ES-I3 (cell line): ENCODE measurements around the gene LYPD6B.

Source experiments
- H3K36me3 ChIP-seq: 2 replicates; pipeline ENCODE4 v1.6.1; 2013; ENCODE audit warnings: mild to moderate bottlenecking, low read length, control low read depth, moderate library complexity; ENCODE audit not compliant: insufficient read depth
- H3K4me1 ChIP-seq: 2 replicates; pipeline ENCODE4 v1.6.1; 2013; ENCODE audit warnings: mild to moderate bottlenecking, control low read depth, low read length; ENCODE audit not compliant: insufficient read depth
- H3K9ac ChIP-seq: 2 replicates; pipeline ENCODE4 v1.6.1; 2013; ENCODE audit warnings: low read depth, mild to moderate bottlenecking, low read length, moderate library complexity
- H3K9me3 ChIP-seq: 2 replicates; pipeline ENCODE4 v1.6.1; 2013; ENCODE audit warnings: mild to moderate bottlenecking, low read length, moderate library complexity; ENCODE audit not compliant: control insufficient read depth, insufficient read depth

The LYPD6B gene, protein sequence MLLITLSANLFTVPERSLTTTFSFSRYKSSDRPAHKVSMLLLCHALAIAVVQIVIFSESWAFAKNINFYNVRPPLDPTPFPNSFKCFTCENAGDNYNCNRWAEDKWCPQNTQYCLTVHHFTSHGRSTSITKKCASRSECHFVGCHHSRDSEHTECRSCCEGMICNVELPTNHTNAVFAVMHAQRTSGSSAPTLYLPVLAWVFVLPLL

DNA sequence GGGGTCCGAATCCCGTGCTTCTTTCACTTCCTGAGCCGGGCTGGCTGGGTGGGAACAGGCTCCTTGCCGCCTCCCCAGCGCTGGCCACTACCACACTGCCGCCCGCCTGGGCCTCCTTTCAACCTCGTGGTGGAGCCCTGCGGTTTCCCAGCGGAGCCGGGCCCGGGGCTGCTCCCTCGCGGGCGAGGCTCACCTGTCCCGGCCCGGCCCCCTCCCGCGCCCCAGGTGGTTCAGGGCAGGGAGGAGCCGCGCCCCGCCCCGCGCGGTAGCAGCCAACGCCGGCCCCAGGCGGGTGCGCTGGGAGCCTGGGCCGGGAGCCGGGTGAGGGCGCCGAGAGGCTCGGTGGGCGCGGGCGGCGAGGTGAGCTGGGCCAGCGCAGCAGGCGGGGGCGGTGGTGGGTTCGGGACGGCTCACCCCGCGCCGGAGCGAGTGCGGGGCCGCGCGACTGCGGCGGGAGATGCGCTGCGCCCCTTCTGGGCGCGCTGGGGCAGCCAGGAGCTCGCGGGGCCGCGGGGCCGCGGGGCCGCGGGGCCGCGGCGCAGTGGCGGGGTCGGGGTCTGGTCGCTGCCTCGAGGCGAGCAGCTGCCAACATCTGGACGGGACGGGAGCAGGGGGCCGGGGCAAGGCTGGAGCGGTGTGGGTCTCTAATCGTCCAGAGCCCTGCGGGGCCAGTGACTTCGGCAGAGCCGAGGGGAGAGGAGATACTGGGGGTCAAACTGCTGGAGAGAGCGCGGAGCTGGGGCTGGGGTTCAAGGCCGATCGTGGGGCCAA is at the start of gene LYPD6B:
Gene LYPD6B (plus strand): TSS at position 258 of the 771 bp plus-strand sequence. CDS start 92,250 bp downstream, outside the sequence.
- no peaks in the 10 kb centered on the region for H3K36me3 ChIP-seq
- H3K9ac ChIP-seq: peak within 1 kb of the TSS; percentile 71
- H3K4me1 ChIP-seq: 0 out of 2 replicates have a peak, but pooled peaks cover 6% of the 10 kb centered on the region
- no peaks in the 10 kb centered on the region for H3K9me3 ChIP-seq

DNA sequence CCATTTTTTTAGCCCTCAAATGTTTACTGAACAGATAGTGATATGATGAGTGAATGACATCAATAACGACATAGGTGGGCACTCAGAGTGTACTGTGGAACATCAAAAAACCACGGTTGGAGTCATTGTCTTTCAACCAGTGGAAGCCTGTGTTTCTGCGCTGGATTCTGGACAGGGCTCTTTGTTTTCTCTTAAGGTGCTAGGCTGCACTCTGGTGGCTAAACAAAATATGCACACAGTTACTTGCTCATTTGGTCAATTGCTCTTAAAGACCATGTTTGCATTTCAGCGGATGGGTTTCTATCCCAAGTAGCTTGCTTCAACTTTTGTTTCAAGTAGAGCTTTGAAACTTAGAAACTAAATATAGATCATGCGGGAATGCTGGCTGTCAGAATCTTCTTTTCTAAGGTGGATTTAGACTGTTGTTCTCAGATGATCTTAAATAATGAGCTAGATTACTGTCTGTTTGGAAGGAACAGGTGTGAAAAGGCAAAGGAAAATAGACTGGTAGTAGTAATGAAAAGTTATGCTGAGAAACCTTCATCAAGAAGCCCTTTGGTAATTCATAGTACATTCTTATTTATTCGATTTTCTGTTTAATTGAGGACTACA is 48.5 kb upstream of the LYPD6B start:
- no peaks in the 10 kb centered on the region; the same call in 1 of the 2 replicates for H3K36me3 ChIP-seq
- no peaks in the 10 kb centered on the region for H3K9me3 ChIP-seq
- H3K4me1 ChIP-seq: no peaks in the 10 kb centered on the region
- H3K9ac ChIP-seq: no peak overlapping the region

DNA sequence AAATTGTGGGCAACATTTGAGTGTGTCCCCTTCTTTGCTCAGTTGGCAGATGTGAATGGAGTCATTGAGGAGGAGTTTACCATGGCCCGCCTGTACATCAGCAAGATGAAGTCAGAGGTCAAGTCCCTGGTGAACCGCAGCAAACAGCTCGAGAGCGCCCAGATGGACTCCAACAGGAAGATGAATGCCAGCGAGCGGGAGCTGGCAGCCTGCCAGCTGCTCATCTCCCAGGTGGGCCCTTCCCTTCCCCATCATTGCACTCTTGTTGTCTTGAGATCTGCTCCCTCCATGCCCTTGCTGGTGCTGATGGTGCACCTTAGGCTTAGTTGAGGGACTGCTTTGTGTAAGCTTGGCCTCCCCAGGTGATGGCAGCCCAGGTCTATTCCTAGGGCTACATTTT is 47.5 kb upstream of the LYPD6B start:
- Histone ChIP-seq H3K9ac (no peak overlapping the region), H3K9me3 (no peaks in the 10 kb centered on the region), H3K36me3 (no peaks in the 10 kb centered on the region; the same call in 1 of the 2 replicates), H3K4me1 (no peaks in the 10 kb centered on the region)

DNA sequence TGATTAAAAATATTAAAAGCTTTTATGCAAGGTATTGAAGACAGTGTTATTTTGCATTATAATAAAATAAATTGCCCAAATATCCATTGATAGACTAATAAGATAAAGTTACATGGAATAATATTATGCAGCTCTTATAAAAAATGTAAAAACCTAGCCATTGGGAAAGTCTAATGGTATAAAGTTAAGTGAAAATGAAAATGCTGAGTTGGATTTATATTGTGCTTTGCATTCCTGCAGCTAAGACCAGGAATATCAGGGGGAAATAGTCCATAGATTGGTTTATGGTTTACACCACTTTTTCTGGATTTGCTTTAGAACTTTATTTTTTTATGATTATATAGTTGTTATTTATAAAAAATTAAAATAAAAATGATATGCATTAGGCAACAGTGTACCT is 46.1 kb upstream of the LYPD6B start:
- Histone ChIP-seq H3K9me3 (no peaks in the 10 kb centered on the region), H3K36me3 (no peaks in the 10 kb centered on the region; the same call in 1 of the 2 replicates), H3K4me1 (no peaks in the 10 kb centered on the region), H3K9ac (no peak overlapping the region)

DNA sequence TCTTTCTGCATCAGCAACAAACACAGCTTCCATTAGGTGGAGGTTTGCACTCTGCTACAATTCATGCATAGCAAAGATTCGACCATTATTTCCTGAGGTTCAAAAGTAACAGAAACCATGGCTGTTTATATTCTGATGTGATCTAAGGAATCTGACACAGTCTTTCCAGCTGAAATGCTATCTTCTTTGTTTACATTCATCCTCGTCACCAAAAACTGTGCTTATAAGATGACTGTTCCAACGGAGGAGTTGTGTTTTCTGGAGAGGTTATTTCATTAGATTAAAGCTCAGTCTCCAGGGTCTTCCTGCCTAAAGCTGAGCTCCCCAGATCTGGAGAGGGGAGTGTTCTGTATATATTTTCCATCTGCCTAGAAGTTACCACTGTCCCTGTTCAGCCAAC is 45.1 kb upstream of the LYPD6B start:
- Histone ChIP-seq H3K9me3 (no peaks in the 10 kb centered on the region), H3K9ac (no peak overlapping the region), H3K4me1 (no peaks in the 10 kb centered on the region), H3K36me3 (no peaks in the 10 kb centered on the region; the same call in 1 of the 2 replicates)

DNA sequence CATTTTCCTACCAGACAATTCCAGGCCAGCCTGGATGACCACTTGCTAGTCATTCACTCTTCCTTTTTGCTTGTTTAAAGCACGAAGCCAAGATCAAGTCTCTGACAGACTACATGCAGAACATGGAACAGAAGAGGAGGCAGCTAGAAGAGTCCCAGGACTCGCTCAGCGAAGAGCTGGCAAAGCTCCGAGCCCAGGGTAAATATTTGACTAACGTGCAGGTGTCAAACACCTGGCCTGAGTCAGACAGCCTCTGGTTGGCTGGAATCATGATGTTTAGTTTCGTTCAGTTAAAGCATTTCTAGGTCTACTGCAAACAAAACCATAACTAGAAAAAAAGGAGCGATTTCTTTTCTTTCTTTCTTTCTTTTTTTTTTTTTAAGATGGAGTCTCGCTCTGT is 44.2 kb upstream of the LYPD6B start:
- Histone ChIP-seq H3K36me3 (no peaks in the 10 kb centered on the region; the same call in 1 of the 2 replicates), H3K9ac (no peak overlapping the region), H3K4me1 (0 out of 2 replicates have a peak, but pooled peaks cover under 1% of the 10 kb centered on the region), H3K9me3 (no peaks in the 10 kb centered on the region)

DNA sequence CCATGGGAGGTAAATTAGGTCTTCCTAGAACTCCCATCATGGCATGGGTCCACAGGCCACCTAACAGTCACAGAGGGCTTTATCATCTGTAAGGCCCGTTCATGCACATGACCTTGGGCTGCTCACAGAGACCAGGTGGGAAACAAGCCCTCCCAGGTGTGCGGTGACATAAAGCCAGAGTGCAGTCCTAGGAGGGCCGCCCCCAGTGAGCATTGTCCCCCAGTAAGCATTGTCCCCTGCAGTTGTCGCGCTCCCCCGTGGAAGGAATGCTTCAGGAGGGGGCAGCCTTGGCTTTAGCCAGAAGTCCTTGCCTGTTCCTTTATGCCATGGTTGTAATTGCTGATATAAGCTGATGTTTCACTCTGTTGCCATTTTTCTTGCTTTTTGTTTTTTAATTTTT is 41.7 kb upstream of the LYPD6B start:
- Histone ChIP-seq H3K36me3 (peaks cover 7% of the 10 kb centered on the region; the same call in 1 of the 2 replicates), H3K9ac (no peak overlapping the region), H3K9me3 (no peaks in the 10 kb centered on the region), H3K4me1 (peaks cover 14% of the 10 kb centered on the region)

DNA sequence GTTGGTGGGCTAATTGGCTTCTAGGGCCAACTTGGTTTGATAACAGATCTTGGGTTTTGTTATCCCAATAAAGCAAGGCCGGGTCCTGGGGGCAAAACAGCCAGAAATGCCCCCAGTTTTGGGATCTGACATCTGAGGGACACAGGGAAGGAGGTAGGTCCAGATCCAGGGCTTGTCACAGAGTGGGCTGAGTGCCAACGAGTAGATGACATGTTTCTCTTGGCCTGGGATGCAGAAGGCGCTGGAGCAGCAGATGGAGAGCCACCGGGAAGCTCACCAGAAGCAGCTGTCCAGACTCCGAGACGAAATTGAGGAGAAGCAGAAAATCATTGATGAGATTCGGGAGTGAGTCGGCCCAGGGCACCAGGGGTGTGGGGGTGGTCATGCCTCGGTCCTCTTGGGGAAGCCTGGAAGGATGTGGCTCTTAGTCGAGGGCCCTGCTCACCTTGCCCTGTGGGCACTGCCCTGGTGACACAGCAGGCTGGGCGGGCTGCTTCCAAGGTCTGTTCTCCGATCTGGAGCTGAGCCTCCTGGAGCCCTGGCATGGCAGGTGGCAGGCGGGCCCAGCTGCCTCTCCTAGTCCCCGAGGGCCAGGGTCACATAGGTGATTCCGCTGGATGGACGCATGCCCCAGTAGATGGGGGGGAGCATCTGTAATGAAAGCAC is 40.2 kb upstream of the LYPD6B start:
- Histone ChIP-seq H3K9ac (no peak overlapping the region), H3K36me3 (peaks cover 20% of the 10 kb centered on the region; the same call in 1 of the 2 replicates), H3K9me3 (no peaks in the 10 kb centered on the region; the same call in 1 of the 2 replicates)

DNA sequence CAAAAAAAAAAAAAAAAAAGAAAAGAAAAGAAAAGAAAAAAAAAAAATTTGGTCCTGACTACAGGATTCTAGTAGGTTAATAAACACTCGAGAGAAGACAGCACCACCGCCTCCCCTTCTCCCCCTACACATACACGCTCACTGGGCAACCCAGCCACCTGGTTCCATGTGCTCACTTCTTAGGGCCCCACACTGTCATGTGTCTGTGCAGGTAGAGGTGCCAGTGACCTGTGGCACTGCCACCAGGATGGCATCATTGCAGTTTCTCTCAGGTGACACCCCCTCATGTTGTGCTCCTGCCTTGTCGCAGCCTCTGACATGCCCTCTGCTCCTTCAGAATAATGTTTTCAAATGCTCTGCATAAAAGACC is 39.7 kb upstream of the LYPD6B start:
- Histone ChIP-seq H3K4me1 (peaks cover 14% of the 10 kb centered on the region), H3K9me3 (no peaks in the 10 kb centered on the region; the same call in 1 of the 2 replicates), H3K9ac (no peak overlapping the region), H3K36me3 (peaks cover 20% of the 10 kb centered on the region; the same call in 1 of the 2 replicates)

More for the DNA sequence above, 40.2 kb upstream of the LYPD6B start:
- H3K4me1 ChIP-seq: peaks cover 14% of the 10 kb centered on the region

DNA sequence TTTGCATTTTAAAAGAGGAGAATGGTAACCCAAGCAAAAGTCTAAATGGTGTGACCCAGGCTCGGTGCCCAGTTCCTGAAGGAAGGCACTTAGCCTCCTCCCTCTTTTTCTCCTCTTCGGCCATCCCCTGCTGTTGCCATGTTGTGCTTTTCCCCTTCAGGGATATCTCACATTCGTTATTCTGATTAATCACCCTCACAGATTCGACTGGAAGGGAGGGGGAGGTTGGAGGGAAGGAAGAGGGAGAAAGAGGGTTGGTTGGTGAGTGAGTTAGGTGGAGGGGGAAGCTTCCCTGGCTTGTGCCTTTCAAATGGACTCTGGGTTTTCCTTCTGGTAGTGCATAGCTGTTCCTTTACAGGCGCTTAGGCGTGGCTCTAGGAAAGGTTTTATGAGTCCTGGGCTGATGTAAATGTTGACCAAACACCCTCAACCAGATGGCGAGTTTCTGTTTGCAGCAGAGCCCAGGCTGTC is 39.0 kb upstream of the LYPD6B start:
- Histone ChIP-seq H3K9me3 (no peaks in the 10 kb centered on the region; the same call in 1 of the 2 replicates), H3K9ac (peak overlapping the region; percentile 24; the same call in 1 of the 2 replicates), H3K4me1 (peaks cover 14% of the 10 kb centered on the region), H3K36me3 (peaks cover 20% of the 10 kb centered on the region; the same call in 1 of the 2 replicates)

DNA sequence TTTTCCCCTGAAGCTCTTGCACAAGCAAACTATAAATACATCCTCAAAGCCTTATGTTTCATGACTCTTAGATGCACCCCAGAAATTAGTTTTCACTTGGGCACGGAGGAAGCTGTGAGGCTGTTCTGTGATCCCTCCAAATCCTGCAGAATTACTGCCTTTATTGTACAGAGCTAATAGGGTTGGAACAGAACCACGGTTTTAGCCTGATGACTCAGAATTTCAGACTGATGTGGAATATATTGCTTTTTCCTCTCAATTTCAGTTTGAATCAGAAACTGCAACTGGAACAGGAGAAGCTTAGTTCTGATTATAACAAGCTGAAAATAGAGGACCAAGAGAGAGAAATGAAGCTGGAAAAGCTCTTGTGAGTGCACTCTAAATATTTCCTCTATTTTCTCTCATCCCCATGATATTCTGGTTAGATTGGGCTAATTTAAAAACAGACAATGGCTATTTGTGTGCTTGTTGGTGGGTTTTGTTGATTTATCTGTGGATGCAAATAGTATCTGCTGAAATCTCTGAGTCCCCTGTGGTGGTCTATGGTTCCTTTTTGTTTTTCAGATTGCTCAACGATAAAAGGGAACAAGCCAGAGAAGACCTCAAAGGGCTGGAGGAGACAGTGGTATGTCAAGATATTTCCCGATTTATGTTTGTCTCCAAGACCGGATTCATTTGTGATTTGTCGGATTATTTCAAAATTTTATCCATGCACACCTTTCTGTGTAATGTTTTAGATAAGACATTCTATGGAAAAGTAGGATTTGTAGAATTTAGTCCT is 38.2 kb upstream of the LYPD6B start:
- Histone ChIP-seq H3K9me3 (no peaks in the 10 kb centered on the region; the same call in 1 of the 2 replicates), H3K4me1 (peaks cover 14% of the 10 kb centered on the region), H3K36me3 (peaks cover 20% of the 10 kb centered on the region; the same call in 1 of the 2 replicates), H3K9ac (no peak overlapping the region)

DNA sequence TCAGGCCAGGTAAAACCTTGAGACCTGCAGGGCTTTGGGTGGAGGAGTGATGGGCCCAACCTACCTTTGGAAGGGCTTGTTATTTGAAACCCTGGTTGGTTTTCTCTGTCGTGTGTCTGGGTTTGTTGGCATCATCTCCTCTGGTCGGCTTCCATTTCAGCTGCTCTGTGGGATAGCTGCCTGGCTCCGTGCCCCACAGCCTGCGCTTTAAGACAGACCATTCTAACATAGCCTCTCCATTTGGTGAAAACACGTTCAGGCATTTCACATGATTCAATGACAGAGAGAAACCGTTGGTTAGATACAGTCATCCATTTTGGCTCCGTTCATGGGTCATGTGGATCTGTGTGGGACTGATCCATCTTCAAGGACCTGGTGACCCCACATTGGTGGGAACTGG is 37.0 kb upstream of the LYPD6B start:
- Histone ChIP-seq H3K4me1 (peaks cover 14% of the 10 kb centered on the region), H3K9me3 (no peaks in the 10 kb centered on the region; the same call in 1 of the 2 replicates), H3K9ac (no peak overlapping the region), H3K36me3 (peaks cover 20% of the 10 kb centered on the region; the same call in 1 of the 2 replicates)

DNA sequence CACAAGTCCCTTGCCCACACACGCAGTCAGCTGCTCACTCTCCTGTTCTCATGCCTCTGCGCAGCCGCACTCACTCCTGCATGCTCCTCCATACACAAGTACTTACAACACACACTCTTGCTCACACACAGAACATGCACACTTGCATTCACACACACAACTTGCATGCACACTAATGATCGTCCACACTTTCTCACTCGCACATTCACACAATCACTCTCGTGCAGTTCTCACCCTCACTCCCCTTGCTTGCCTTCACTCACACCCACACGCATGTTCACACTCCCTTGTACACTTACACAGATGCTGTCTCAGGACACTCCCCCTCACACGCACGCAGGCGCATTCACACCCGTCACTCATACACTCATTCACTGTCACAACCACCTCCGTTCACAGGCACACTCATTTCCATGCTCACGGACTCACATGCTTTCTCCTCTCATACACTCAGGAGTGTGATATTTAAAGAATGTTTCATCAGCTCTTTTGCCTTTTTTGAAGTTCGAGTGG is 36.1 kb upstream of the LYPD6B start:
- Histone ChIP-seq H3K9me3 (no peaks in the 10 kb centered on the region; the same call in 1 of the 2 replicates), H3K4me1 (peaks cover 14% of the 10 kb centered on the region), H3K36me3 (peaks cover 20% of the 10 kb centered on the region; the same call in 1 of the 2 replicates), H3K9ac (no peak overlapping the region)
